T-helper 2 cell treated with Interferon-gamma antibody and Interleukin-4, amounts not matched to agents 100 ng/mL and 5 ng/mL, for 36 hours (primary cell): ENCODE data around the gene ASAP3. TPM values are rescaled to one million over a fixed set of nuclear protein-coding genes. Genes with fewer than 3 reads are reported as not detected.
"Not testable (repeated sequence)": the region's sequence is repeated elsewhere in the genome, so short reads cannot be mapped to it uniquely, and the experiment has no call there.

Experiments
- intact Hi-C: fragments of 100-400 bp; cut with micrococcal nuclease; formaldehyde crosslinking; loops from one replicate; pipeline ENCODE4 v1.15.1; 2023
- total RNA-seq: library from RNA; stranded (reverse); gene quantifications from 2 replicates; pipeline ENCODE4 v1.2.3, GENCODE V29; 2022

Gene ASAP3
- total RNA-seq, 1 donor from 2014 or later: 0.86 TPM

GRCh38 chr1:23517581-23517980 is 33.6 kb upstream of the ASAP3 start:
- intact Hi-C loops: no loop called here

DNA sequence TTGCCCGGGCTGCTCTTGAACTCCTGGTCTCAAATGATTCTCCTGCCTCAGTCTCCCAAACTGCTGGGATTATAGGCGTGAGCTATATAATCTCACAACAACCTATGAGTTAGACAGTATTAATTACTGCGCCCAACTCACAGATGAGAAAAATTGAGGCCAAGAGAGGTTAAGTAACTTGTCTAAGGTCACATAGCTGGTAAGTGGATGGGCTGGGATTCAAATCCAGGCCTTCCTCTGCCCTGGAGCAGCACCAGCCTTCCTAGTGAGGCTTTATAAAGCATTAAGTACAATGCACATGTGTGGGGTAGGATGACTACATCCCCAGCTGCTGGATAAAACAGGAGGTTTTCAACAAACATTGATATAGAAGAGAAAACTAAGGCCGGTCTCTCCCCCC is 31.9 kb upstream of the ASAP3 start:
- intact Hi-C loops: no loop called here

DNA sequence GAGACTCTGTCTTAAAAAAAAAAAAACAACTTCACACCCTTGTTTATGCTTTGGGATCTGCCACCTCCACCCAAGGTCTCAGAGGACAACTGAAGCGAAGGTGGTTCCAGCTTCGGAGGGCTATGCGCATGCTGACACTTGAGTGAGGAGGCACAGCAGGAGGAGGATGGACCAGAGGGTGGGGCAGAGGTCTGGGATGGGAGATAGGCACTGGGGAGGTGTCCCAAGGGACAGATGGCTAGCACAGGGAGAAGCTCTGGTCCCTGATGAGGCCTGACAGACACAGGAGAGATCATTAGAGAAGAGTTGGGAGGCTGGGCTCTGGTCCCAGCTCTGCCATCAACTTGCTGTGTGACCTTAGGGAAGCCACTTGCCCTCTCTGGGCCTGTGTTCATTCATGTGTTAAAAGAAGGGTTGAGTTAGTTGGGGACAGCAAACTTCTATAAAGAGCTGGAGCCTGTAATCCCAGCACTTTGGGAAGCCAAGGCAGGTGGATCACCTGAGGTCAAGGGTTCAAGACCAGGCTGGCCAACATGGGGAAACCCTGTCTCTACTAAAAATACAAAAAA is 30.2 kb upstream of the ASAP3 start:
- intact Hi-C loops: no loop called here

DNA sequence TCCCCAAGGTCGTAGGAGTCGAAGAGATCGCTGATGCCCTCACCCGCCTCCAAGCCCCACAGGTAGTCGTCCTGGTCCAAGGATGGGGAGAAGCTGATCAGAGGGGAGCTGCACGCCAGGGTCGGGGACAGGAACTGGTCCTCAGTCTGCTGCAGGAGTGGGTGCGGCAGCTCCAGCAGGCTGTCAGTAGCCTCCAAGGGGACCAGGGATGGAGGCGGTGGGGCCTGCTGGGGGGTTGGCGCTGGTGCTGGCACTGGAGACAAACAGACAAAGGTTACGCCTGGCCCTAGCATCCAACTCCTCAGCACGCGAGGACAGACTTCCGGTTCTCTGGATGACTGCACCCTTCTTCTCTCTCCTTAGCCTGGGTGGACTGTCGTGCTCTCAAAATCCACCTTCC is 25.9 kb upstream of the ASAP3 start:
- intact Hi-C loops: no loop called here

DNA sequence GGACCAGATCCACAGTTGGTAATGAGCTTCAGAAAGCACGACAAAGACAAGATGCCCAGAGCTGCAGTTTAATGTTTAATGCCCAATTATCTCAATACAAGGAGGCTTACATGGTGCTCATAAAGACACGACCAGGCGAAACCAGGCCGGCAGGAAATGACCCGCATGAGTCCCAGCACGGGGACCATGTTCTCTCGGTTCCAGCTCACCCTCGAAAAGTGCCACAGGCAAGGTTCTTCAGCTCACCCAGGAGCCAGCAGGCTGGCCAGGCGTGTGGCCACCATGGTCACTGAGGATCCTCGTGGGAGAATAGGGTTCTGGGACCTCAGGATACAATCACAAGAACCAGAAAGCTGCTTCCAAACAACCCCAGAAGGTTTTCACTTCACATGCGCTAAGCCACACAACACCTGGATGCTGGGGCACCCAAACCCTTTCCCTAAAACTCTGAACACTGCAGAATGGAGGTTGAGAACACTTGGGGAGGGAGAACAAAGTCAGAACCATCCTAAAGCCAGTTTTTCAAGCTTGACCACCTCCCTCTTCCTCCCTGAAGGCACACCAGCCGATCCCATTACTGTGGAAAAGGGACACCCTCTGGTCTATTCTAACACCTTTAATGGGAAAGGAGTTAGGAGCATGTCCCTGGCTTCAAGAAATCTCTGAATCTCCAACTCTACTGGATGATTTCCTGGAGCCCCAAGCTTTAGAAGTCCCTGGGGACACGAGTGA is 22.6 kb upstream of the ASAP3 start:
- intact Hi-C loops: no loop called here

- intact Hi-C loops: no loop called here
These were observed 21.9 kb upstream of the ASAP3 start for GRCh38 chr1:23505851-23506250.

DNA sequence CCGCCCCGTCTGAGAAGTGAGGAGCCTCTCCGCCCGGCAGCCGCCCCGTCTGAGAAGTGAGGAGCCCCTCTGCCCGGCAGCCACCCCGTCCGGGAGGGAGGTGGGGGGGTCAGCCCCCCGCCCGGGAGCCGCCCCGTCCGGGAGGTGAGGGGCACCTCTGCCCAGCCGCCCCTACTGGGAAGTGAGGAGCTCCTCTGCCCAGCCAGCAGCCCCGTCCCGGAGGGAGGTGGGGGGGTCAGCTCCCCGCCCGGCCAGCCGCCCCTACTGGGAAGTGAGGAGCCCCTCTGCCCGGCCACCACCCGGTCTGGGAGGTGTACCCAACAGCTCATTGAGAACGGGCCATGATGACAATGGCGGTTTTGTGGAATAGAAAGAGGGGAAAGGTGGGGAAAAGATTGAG is 20.2 kb upstream of the ASAP3 start:
- intact Hi-C loops: not testable (repeated sequence)

DNA sequence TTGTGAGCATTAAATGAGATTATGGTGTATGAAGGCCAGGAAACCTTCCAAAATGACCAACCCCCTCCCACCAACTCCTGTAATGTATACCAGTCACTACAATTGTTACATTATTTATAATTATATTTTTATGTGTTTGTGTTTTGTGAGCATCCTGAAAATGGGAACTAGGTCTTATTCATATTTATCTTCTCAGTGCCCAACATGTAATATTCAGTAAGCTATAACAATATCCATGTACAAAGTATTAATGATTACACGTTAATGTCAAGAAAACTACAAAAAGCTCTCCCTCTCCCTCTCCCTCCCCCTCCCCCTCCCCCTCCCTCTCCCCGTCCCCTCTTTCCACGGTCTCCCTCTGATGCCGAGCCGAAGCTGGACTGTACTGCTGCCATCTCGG is 19.0 kb upstream of the ASAP3 start:
- intact Hi-C loops: no loop called here

DNA sequence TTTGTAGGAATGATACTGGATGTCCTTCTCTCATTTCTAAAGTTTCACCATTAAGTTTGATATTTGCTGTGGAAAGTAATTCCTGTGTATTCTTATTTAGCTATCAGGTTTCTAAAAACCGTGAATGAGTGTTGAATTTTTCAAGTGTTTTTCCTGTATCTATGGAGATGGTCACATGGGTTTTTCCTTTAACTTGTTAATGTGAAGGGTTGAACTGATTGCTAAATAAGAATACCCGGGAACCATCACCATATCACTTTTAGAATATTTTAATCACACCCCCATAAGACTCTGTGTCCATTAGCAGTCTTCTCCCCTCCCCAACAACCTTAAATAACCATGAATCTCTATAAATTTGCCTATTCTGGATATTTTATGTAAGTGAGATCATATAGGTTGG is 16.5 kb upstream of the ASAP3 start:
- intact Hi-C loops: no loop called here

DNA sequence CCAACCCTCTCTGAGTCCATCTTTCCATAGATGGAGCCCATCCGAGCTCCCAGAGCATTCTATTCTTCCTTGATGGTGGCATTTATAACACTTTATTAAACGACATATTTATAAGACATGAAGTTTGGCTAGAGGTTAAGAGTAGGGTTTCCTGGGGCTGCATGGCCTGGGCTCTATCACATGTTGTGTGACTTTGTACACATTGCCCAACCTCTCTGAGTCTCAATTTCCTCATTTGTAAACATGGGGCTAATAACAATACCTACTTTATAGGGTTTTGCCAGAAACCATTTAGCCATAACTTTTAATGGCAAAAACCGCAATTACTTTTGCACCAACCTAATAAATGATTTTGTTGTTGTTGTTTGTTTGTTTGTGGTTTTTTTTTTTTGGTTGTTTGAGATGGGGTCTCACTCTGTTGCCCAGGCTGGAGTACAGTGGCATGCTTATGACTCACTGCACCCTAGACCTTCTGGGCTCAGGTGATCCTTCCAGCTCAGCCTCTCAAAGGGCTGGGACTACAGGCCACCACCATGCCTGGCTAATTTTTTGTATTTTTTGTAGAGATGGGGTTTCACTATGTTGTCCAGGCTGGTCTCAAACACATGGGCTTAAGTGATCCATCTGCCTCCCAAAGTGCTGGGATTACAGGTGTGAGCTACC is 13.9 kb upstream of the ASAP3 start:
- intact Hi-C loops: loop anchor here (1.0 to 2.0 kb wide), 3 partner anchors 33 to 137 kb away; partner anchors contain the start of gene E2F2

DNA sequence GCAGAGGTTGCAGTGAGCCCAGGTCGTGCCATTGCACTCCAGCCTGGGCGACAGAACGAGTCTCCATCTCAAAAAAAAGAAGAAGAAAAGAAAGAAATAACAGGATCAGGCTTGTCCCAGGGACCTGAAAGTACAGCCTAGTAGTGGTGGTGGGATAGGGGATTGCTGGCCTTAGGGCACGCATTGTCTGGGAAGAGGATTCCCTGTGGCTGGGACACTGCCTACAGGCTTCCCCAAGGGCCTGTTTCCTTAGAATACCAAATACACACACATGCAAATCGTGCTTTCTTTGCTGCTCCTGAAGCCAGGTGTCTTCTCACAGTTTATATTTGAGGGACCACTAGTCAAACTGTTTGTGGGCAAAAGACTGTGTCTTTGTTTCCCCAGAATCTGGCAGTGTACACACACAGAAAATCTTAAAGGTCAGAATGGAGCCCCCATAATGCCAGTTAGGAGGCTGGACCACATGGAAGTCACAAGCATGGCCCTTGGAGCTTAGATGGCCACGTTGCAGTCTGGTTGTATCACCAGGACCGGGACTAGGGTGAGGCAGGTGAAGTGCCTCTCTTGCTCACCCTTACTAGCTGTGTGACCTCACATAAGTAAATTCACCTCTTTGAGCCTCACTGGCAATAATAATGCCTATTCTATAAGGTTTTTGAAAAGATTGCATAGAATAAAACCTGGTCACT is 12.7 kb upstream of the ASAP3 start:
- intact Hi-C loops: loop anchor here (1.0 to 2.0 kb wide), 3 partner anchors 34 to 139 kb away; partner anchors contain the start of gene E2F2

DNA sequence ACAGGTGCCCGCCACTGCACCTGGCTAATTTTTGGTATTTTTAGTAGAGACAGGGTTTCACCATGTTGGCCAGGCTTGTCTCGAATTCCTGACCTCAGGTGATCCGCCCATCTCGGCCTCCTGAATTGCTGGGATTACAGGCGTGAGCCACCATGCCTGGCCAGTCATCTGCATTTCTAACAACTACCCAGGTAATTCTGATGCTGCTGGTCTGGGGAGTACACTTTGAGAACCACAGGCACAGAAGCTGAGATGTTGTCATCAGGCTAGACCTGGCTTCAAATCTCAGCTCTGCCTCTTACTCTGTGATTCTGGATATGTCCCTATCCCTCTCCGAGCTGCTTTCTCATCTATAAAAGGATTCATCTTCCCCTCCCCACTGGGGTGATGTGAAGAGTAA is 10.9 kb upstream of the ASAP3 start:
- intact Hi-C loops: not testable (repeated sequence)

DNA sequence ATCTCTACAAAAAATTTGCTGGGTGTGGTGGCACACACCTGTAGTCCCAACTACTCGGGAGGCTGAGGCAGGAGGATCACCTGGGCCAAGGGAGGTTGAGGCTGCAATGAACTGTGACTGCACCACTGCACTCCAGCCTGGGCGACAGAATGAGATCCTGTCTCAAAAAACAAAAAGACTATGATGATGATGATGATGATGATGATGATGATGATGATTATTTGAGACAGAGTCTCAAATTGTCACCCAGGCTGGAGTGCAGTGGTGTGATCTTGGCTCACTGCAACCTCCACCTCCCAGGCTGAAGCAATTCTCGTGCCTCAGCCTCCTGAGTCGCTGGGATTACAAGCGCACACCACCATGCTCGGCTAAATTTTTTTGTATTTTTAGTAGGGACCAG is 8.8 kb upstream of the ASAP3 start:
- intact Hi-C loops: not testable (repeated sequence)

DNA sequence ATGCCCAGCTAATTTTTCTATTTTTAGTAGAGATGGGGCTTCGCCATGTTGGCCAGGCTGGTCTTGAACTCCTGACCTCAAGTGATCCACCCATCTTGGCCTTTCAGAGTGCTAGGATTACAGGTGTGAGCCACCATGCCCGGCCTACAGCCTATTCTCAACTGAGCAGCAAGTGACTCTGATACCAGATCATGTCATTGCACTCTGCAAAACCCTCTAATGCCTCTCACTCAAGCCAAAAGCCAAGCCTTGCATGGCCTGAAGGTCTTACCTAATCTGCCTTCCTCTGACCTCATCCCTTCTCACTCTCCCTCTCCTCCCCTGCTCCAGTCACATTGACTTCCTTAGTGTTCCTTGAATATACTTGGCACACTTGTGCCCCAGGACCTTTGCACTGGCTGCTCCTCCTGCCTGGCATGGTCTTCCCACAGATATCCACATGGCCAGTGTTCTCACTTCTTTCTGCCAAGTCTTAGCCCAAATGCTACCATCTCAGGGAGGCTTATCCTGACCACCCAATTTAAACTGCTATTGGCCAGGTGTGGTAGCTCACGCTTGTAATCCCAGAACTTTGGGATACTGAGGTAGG is 8.2 kb upstream of the ASAP3 start:
- intact Hi-C loops: no loop called here

GRCh38 chr1:23489842-23490241 is 5.9 kb upstream of the ASAP3 start:
- intact Hi-C loops: no loop called here

- intact Hi-C loops: loop anchor here (2.0 kb wide), 2 partner anchors 44 to 116 kb away; partner anchors contain the start of gene ZNF436
These were observed 988 bp upstream of the ASAP3 start for GRCh38 chr1:23485002-23485332.

GRCh38 chr1:23484253-23485001 is 448 bp upstream of the ASAP3 start:
- intact Hi-C loops: loop anchor here (2.0 kb wide), 2 partner anchors 44 to 116 kb away; partner anchors contain the start of gene ZNF436

DNA sequence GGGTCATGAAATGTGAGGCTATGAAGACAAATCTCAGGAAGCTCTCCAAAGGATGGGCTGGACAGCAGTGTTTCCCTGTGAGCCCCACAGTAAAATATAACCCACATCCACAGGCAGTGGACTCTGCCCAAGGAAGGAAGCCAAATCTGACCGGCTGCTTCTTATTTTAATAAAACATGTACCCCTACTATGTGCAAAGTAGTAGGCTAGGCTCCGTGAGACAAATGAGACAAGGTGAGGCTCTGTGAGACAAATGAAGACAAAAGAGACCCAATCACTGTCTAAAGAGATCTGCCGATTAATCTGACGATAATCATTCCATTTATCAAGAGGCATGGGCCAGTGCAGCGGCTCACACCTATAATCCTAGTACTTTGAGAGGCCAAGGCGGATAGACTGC is 2.1 kb downstream of the ASAP3 start:
- intact Hi-C loops: no loop called here

- intact Hi-C loops: no loop called here
These were observed 2.9 kb downstream of the ASAP3 start for GRCh38 chr1:23481026-23481597.

DNA sequence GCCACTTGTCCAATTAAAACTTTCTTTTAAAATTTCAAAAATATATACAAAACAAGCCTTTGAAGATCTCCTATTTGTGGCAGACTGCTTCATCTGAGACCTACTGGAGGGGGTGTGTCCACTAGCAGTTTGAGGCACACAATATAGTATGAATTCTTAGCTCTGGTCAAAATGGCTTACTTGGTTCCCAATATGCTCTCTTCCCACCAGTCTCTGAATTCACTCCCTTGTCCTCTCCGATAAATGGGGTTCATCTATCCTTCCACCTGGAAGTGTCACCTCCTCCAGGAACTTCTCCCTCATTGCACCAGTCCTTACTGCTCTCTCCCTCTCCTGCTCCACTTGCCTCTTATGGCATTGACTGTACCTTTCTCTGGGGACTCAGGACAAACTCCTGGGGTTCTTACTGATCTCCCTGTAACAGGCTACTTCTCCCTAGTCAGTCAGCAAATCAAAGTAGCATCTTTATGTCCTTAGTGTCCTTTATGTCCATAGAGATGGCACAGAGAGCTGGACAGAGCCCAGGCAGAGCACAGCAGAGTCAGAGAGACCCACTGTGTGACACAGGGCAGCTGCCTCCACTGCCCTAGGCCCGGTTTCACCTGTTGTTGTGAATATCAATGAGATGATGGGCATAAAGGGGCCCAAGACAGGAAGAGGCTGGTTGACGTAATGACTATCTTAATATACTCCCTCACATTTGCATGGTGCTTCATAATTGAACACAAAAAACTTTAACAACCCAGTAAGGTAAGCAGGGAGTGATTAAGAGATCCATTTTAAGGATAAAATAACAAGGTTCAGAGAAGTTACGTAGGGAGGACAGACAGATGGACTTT is 3.6 kb downstream of the ASAP3 start:
- intact Hi-C loops: no loop called here
